OCI-LY7 (cell line): Measurements from ENCODE around the gene CELF4.

ENCODE experiments used
- CTCF ChIP-seq: fragments of 200-600 bp; sonication (generic); conservative IDR thresholded peaks from 2 replicates; pipeline ENCODE4 v1.5.1; 2014; ENCODE audit warnings: mild to moderate bottlenecking, antibody characterized with exemption, low read length, moderate library complexity, mixed read lengths
- EZH2phosphoT487 ChIP-seq: fragments of 200-600 bp; sonication (generic); IDR thresholded peaks from 2 replicates; pipeline ENCODE4 v1.6.1; 2018; ENCODE audit warnings: low read depth, borderline replicate concordance, mild to moderate bottlenecking, mixed run types, antibody characterized with exemption, low read length, moderate library complexity, mixed read lengths

GRCh38 chr18:37483984-37484819 is 81.4 kb downstream of the CELF4 start:
- TF ChIP-seq CTCF (no peak), EZH2phosphoT487 (no peak)
